ENCODE results near the gene TBC1D1.
"Not testable (repeated sequence)": the region's sequence is repeated elsewhere in the genome, so short reads cannot be mapped to it uniquely, and the experiment has no call there.

TBC1D1 gene

GRCh38 chr4:37905533-37906169 is 14.8 kb downstream of the TBC1D1 start:
- H3K9me3 ChIP-seq (ENCODE audit: control insufficient read depth, insufficient read depth, low read depth, low read length) = no peaks in the 10 kb centered on the region
- H3K27me3 ChIP-seq (ENCODE audit: control insufficient read depth, insufficient read depth, low read length) = no peaks in the 10 kb centered on the region; the same call in 1 of the 2 replicates
- H3K36me3 ChIP-seq (ENCODE audit: control insufficient read depth, insufficient read depth, low read length) = no peaks in the 10 kb centered on the region
- H3K4me1 ChIP-seq (ENCODE audit: control insufficient read depth, insufficient read depth, low read length) = peaks cover 15% of the 10 kb centered on the region; the same call in 1 of the 2 replicates
- no peak overlapping the region for H3K9ac ChIP-seq (ENCODE audit: low read length)
- H3K27ac ChIP-seq (ENCODE audit: low read depth, low read length) = no peak overlapping the region
- H3K4me3 ChIP-seq (ENCODE audit: low read depth, low read length) = no peak overlapping the region

DNA sequence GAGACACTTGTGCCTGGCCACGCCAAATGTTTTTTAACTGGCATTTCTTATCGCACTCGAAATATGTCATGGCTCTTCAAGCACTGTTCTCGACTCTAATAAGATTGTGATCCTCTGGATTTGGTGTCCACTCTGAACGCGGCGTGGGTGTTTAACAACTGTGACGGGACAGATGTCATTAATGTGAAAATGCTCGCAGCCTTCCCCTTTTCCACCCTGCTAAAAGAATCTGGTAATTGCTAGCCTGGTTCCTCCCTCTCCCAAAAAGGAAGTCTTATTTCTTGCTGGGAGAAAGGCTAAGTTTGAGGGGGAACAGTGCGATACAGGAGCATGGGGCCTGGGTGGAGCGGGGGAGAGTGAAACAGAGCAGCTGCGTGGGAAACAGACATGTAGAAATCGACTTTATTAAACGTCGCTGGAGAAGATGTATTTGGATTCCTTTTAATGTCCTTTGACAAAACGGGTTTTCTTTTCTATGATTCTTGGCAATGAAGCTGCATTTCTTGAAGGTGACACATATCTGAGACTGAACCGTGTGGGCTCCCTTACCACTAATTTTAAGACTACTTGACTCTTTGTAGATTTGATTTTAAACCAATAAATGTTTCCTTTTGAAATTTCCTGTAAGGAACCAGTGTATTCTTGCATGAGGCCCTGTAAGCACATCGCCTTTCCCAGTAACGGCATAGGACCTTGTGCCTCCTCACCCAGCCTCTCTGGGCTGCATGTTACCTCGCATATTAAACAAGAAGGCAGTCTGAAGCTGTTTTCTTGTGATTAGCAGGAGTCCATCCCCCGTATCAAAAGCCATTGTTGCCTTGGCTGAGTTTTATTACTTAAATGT is 17.8 kb downstream of the TBC1D1 start:
- Histone ChIP-seq H3K4me3 (ENCODE audit: low read depth, low read length) (no peak overlapping the region), H3K36me3 (ENCODE audit: control insufficient read depth, insufficient read depth, low read length) (no peaks in the 10 kb centered on the region), H3K9ac (ENCODE audit: low read length) (no peak overlapping the region), H3K4me1 (ENCODE audit: control insufficient read depth, insufficient read depth, low read length) (peaks cover 6% of the 10 kb centered on the region; the same call in 1 of the 2 replicates), H3K27me3 (ENCODE audit: control insufficient read depth, insufficient read depth, low read length) (no peaks in the 10 kb centered on the region; the same call in 1 of the 2 replicates), H3K27ac (ENCODE audit: low read depth, low read length) (no peak overlapping the region), H3K9me3 (ENCODE audit: control insufficient read depth, insufficient read depth, low read depth, low read length) (no peaks in the 10 kb centered on the region)

- Histone ChIP-seq H3K9me3 (ENCODE audit: control insufficient read depth, insufficient read depth, low read depth, low read length) (no peaks in the 10 kb centered on the region), H3K9ac (ENCODE audit: low read length) (no peak overlapping the region), H3K4me1 (ENCODE audit: control insufficient read depth, insufficient read depth, low read length) (peaks cover 6% of the 10 kb centered on the region; the same call in 1 of the 2 replicates), H3K27ac (ENCODE audit: low read depth, low read length) (no peak overlapping the region), H3K4me3 (ENCODE audit: low read depth, low read length) (no peak overlapping the region), H3K27me3 (ENCODE audit: control insufficient read depth, insufficient read depth, low read length) (no peaks in the 10 kb centered on the region; the same call in 1 of the 2 replicates), H3K36me3 (ENCODE audit: control insufficient read depth, insufficient read depth, low read length) (no peaks in the 10 kb centered on the region)
Measured at GRCh38 chr4:37909332-37910090, 18.6 kb downstream of the TBC1D1 start.

- Histone ChIP-seq H3K4me1 (ENCODE audit: control insufficient read depth, insufficient read depth, low read length) (peaks cover 6% of the 10 kb centered on the region; the same call in 1 of the 2 replicates), H3K9ac (ENCODE audit: low read length) (no peak overlapping the region), H3K9me3 (ENCODE audit: control insufficient read depth, insufficient read depth, low read depth, low read length) (no peaks in the 10 kb centered on the region), H3K27me3 (ENCODE audit: control insufficient read depth, insufficient read depth, low read length) (no peaks in the 10 kb centered on the region; the same call in 1 of the 2 replicates), H3K27ac (ENCODE audit: low read depth, low read length) (no peak overlapping the region), H3K36me3 (ENCODE audit: control insufficient read depth, insufficient read depth, low read length) (no peaks in the 10 kb centered on the region), H3K4me3 (ENCODE audit: low read depth, low read length) (no peak overlapping the region)
Measured at GRCh38 chr4:37910091-37910486, 19.2 kb downstream of the TBC1D1 start.

DNA sequence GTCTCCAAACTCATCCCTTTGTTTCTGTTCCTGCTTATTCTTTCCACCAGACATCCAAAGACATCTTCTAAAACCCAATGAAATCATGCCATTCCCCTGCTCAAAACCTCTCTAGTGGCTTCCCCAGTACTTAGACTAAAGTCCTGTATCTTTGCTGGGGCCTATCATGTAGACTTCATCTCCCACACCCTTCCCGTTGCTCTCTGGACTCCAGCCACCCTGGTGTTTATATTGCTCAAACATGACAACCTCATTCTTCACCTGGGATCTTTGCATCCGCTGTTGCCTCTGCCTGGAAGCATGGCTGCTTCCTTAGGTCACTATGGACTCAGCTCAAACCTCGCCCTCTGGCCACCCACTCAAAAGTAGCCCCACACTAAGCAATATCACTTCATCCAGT is 23.7 kb downstream of the TBC1D1 start:
- Histone ChIP-seq H3K9me3 (ENCODE audit: control insufficient read depth, insufficient read depth, low read depth, low read length) (no peaks in the 10 kb centered on the region), H3K36me3 (ENCODE audit: control insufficient read depth, insufficient read depth, low read length) (no peaks in the 10 kb centered on the region), H3K4me1 (ENCODE audit: control insufficient read depth, insufficient read depth, low read length) (no peaks in the 10 kb centered on the region)

DNA sequence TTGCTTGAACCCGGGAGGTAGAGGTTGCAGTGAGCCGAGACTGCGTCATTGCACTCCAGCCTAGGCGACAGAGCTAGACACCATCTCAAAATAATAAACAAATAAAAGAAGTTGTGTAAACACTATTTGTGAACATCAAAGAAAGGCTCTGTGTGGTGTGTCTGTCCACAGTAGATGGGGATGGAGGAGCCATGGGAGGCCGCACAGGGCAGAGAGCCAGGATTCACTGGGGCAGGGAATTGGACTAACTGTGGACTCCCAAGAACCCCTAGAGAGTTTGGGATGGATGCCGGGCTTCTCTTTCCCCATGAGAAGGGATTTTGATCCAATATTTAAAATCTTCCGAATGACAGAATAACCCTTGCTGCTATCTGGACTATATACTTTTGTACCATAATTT is 26.5 kb downstream of the TBC1D1 start:
- Histone ChIP-seq H3K4me3 (ENCODE audit: low read depth, low read length) (no peak overlapping the region), H3K9me3 (ENCODE audit: control insufficient read depth, insufficient read depth, low read depth, low read length) (no peaks in the 10 kb centered on the region), H3K9ac (ENCODE audit: low read length) (no peak overlapping the region), H3K36me3 (ENCODE audit: control insufficient read depth, insufficient read depth, low read length) (no peaks in the 10 kb centered on the region), H3K27ac (ENCODE audit: low read depth, low read length) (no peak overlapping the region), H3K4me1 (ENCODE audit: control insufficient read depth, insufficient read depth, low read length) (no peaks in the 10 kb centered on the region), H3K27me3 (ENCODE audit: control insufficient read depth, insufficient read depth, low read length) (no peaks in the 10 kb centered on the region)

More for the DNA sequence above, 23.7 kb downstream of the TBC1D1 start:
- Histone ChIP-seq H3K27me3 (ENCODE audit: control insufficient read depth, insufficient read depth, low read length) (no peaks in the 10 kb centered on the region), H3K9ac (ENCODE audit: low read length) (no peak overlapping the region), H3K4me3 (ENCODE audit: low read depth, low read length) (no peak overlapping the region), H3K27ac (ENCODE audit: low read depth, low read length) (no peak overlapping the region)

DNA sequence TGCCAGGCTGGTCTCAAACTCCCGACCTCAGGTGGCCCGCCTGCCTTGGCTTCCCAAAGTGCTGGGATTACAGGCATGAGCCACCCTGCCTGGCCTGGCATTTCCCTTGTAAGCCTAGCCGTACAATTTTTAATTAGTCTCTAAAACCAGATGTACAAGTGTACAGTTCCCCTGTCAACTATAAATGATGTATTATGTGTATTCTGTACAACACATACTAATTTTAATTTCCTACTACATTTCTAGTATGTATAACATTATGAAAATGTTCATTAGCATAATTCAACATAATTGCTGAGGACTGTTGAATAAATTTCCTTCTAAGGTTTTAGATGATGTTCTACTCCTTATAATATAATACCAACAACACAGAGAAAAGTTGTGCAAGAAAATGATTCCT is 27.8 kb downstream of the TBC1D1 start:
- no peak overlapping the region for H3K27ac ChIP-seq (ENCODE audit: low read depth, low read length)
- no peaks in the 10 kb centered on the region for H3K36me3 ChIP-seq (ENCODE audit: control insufficient read depth, insufficient read depth, low read length)
- H3K4me3 ChIP-seq (ENCODE audit: low read depth, low read length) = no peak overlapping the region
- no peaks in the 10 kb centered on the region for H3K4me1 ChIP-seq (ENCODE audit: control insufficient read depth, insufficient read depth, low read length)
- no peaks in the 10 kb centered on the region for H3K9me3 ChIP-seq (ENCODE audit: control insufficient read depth, insufficient read depth, low read depth, low read length)
- H3K9ac ChIP-seq (ENCODE audit: low read length) = no peak overlapping the region
- no peaks in the 10 kb centered on the region for H3K27me3 ChIP-seq (ENCODE audit: control insufficient read depth, insufficient read depth, low read length)

- Histone ChIP-seq H3K9me3 (ENCODE audit: control insufficient read depth, insufficient read depth, low read depth, low read length) (no peaks in the 10 kb centered on the region), H3K27ac (ENCODE audit: low read depth, low read length) (no peak overlapping the region), H3K4me1 (ENCODE audit: control insufficient read depth, insufficient read depth, low read length) (peaks cover 3% of the 10 kb centered on the region; the same call in 1 of the 2 replicates), H3K27me3 (ENCODE audit: control insufficient read depth, insufficient read depth, low read length) (no peaks in the 10 kb centered on the region), H3K36me3 (ENCODE audit: control insufficient read depth, insufficient read depth, low read length) (no peaks in the 10 kb centered on the region), H3K4me3 (ENCODE audit: low read depth, low read length) (no peak overlapping the region), H3K9ac (ENCODE audit: low read length) (no peak overlapping the region)
Measured at GRCh38 chr4:37922328-37922727, 31.4 kb downstream of the TBC1D1 start.

GRCh38 chr4:37923089-37923488 is 32.2 kb downstream of the TBC1D1 start:
- not testable (repeated sequence) for H3K27me3 ChIP-seq (ENCODE audit: control insufficient read depth, insufficient read depth, low read length); H3K36me3 ChIP-seq (ENCODE audit: control insufficient read depth, insufficient read depth, low read length); H3K4me3 ChIP-seq (ENCODE audit: low read depth, low read length); H3K4me1 ChIP-seq (ENCODE audit: control insufficient read depth, insufficient read depth, low read length); H3K27ac ChIP-seq (ENCODE audit: low read depth, low read length); H3K9me3 ChIP-seq (ENCODE audit: control insufficient read depth, insufficient read depth, low read depth, low read length); H3K9ac ChIP-seq (ENCODE audit: low read length)

DNA sequence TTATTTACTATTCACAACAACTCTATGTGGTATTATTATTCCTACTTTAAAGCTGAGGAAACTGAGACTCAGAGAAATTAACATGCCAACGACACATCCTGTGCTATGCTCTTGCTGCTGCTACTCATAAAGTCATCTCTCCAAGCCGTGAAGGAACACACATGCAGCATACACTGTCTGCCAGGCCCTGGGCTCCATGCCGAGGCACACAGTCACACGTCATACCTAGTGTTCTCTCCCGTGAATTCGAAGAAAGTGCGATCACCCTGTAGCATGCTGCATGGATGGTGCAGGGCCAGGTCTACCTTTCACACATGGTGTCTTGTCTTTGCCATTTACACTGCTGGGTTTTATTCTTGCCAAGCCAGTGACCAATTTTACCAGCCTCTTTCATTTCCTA is 34.1 kb downstream of the TBC1D1 start:
- Histone ChIP-seq H3K36me3 (ENCODE audit: control insufficient read depth, insufficient read depth, low read length) (no peaks in the 10 kb centered on the region), H3K27me3 (ENCODE audit: control insufficient read depth, insufficient read depth, low read length) (no peaks in the 10 kb centered on the region), H3K9ac (ENCODE audit: low read length) (no peak overlapping the region), H3K4me1 (ENCODE audit: control insufficient read depth, insufficient read depth, low read length) (peaks cover 3% of the 10 kb centered on the region; the same call in 1 of the 2 replicates), H3K9me3 (ENCODE audit: control insufficient read depth, insufficient read depth, low read depth, low read length) (no peaks in the 10 kb centered on the region), H3K4me3 (ENCODE audit: low read depth, low read length) (no peak overlapping the region), H3K27ac (ENCODE audit: low read depth, low read length) (no peak overlapping the region)
